SK-N-MC (cell line): ENCODE data around the gene TRIM44.

Source experiments
- DNase-seq: peaks from one replicate; pipeline ENCODE4 v3.0.0-alpha.2; 2011; ENCODE audit warnings: low read depth, low spot score
- H3K27ac ChIP-seq: fragments of 200-600 bp; sonication (generic); 2 replicates; pipeline ENCODE4 v1.5.1; 2016; ENCODE audit warnings: mixed run types
- H3K36me3 ChIP-seq: fragments of 200-600 bp; sonication (generic); 2 replicates; pipeline ENCODE4 v1.6.1; 2017; ENCODE audit warnings: antibody characterized with exemption, low read length, mixed read lengths; ENCODE audit not compliant: insufficient read depth
- H3K4me3 ChIP-seq: fragments of 200-600 bp; sonication (generic); 2 replicates; pipeline ENCODE4 v1.5.1; 2016
- H3K9ac ChIP-seq: fragments of 200-600 bp; sonication (generic); 2 replicates; pipeline ENCODE4 v1.8.0; 2017; ENCODE audit warnings: mixed run types, mixed read lengths; ENCODE audit not compliant: insufficient read length
- H3K9me3 ChIP-seq: fragments of 200-600 bp; sonication (generic); 2 replicates; pipeline ENCODE4 v1.6.1; 2017; ENCODE audit warnings: low read depth, mild to moderate bottlenecking, antibody characterized with exemption, low read length, moderate library complexity, mixed read lengths
- EZH2 ChIP-seq: fragments of 200-600 bp; sonication (generic); IDR thresholded peaks from one replicate; pipeline ENCODE4 v1.6.1; 2017; ENCODE audit warnings: antibody characterized with exemption
- FOXP2 ChIP-seq: optimal IDR thresholded peaks from 2 replicates; pipeline ENCODE3; 2011; ENCODE audit warnings: mild to moderate bottlenecking, moderate library complexity; ENCODE audit not compliant: insufficient read depth; ENCODE audit errors: extremely low read length, control extremely low read depth
- POLR2AphosphoS5 ChIP-seq: IDR thresholded peaks from 2 replicates; pipeline ENCODE4 v1.6.1; 2012; ENCODE audit warnings: mild to moderate bottlenecking, low read depth, low read length, borderline replicate concordance

Gene TRIM44

GRCh38 chr11:35842958-35843357 is 180.4 kb downstream of the TRIM44 start:
- H3K27ac ChIP-seq = no peak overlapping the region
- no peak overlapping the region for H3K4me3 ChIP-seq
- H3K9ac ChIP-seq = no peak overlapping the region
- no peaks in the 10 kb centered on the region for H3K36me3 ChIP-seq
- no peaks in the 10 kb centered on the region for H3K9me3 ChIP-seq
- no peak for TF ChIP-seq EZH2
- DNase-seq = no peak

- no peak overlapping the region for H3K27ac ChIP-seq
- H3K9me3 ChIP-seq = no peaks in the 10 kb centered on the region
- DNase-seq = no peak
- H3K36me3 ChIP-seq = no peaks in the 10 kb centered on the region
- TF ChIP-seq EZH2 (no peak), POLR2AphosphoS5 (no peak), FOXP2 (no peak)
- H3K9ac ChIP-seq = no peak overlapping the region
- no peak overlapping the region for H3K4me3 ChIP-seq
Observed at GRCh38 chr11:35844579-35844978, 182.0 kb downstream of the TRIM44 start.

GRCh38 chr11:35845860-35846259 is 183.3 kb downstream of the TRIM44 start:
- no peak for DNase-seq
- no peak overlapping the region for H3K4me3 ChIP-seq

GRCh38 chr11:35846874-35847273 is 184.3 kb downstream of the TRIM44 start:
- no peak overlapping the region for H3K4me3 ChIP-seq
- H3K36me3 ChIP-seq = no peaks in the 10 kb centered on the region
- H3K9ac ChIP-seq = no peak overlapping the region
- H3K9me3 ChIP-seq = no peaks in the 10 kb centered on the region
- DNase-seq = no peak
- TF ChIP-seq FOXP2 (no peak), EZH2 (no peak), POLR2AphosphoS5 (no peak)
- H3K27ac ChIP-seq = no peak overlapping the region

More at GRCh38 chr11:35845860-35846259, 183.3 kb downstream of the TRIM44 start:
- H3K36me3 ChIP-seq = no peaks in the 10 kb centered on the region
- no peak overlapping the region for H3K27ac ChIP-seq
- H3K9me3 ChIP-seq = no peaks in the 10 kb centered on the region
- TF ChIP-seq FOXP2 (no peak), POLR2AphosphoS5 (no peak), EZH2 (no peak)
- H3K9ac ChIP-seq = no peak overlapping the region

GRCh38 chr11:35847473-35847872 is 184.9 kb downstream of the TRIM44 start:
- no peak for DNase-seq
- no peak for TF ChIP-seq EZH2
- no peak for TF ChIP-seq FOXP2
- no peak for TF ChIP-seq POLR2AphosphoS5
- Histone ChIP-seq H3K36me3 (no peaks in the 10 kb centered on the region), H3K4me3 (no peak overlapping the region), H3K27ac (no peak overlapping the region), H3K9me3 (no peaks in the 10 kb centered on the region), H3K9ac (no peak overlapping the region)

- H3K9ac ChIP-seq = no peak overlapping the region
- no peak for DNase-seq
- no peaks in the 10 kb centered on the region for H3K36me3 ChIP-seq
- no peak overlapping the region for H3K27ac ChIP-seq
- H3K9me3 ChIP-seq = no peaks in the 10 kb centered on the region
- no peak overlapping the region for H3K4me3 ChIP-seq
- TF ChIP-seq POLR2AphosphoS5 (no peak), EZH2 (no peak), FOXP2 (no peak)
Observed at GRCh38 chr11:35848616-35849015, 186.0 kb downstream of the TRIM44 start.

- no peak overlapping the region for H3K4me3 ChIP-seq
- H3K36me3 ChIP-seq = no peaks in the 10 kb centered on the region
- no peak overlapping the region for H3K9ac ChIP-seq
- H3K9me3 ChIP-seq = no peaks in the 10 kb centered on the region
- no peak for TF ChIP-seq EZH2
- TF ChIP-seq FOXP2 = no peak
- no peak for TF ChIP-seq POLR2AphosphoS5
- no peak for DNase-seq
- no peak overlapping the region for H3K27ac ChIP-seq
Observed at GRCh38 chr11:35850191-35850590, 187.6 kb downstream of the TRIM44 start.

GRCh38 chr11:35851342-35851741 is 188.8 kb downstream of the TRIM44 start:
- H3K36me3 ChIP-seq = no peaks in the 10 kb centered on the region
- TF ChIP-seq FOXP2 (no peak), POLR2AphosphoS5 (no peak), EZH2 (no peak)
- DNase-seq = no peak
- H3K9me3 ChIP-seq = no peaks in the 10 kb centered on the region
- H3K4me3 ChIP-seq = no peak overlapping the region
- no peak overlapping the region for H3K27ac ChIP-seq
- no peak overlapping the region for H3K9ac ChIP-seq

- TF ChIP-seq FOXP2 (no peak), EZH2 (no peak), POLR2AphosphoS5 (no peak)
- H3K27ac ChIP-seq = no peak overlapping the region
- no peak for DNase-seq
- H3K4me3 ChIP-seq = no peak overlapping the region
- H3K9ac ChIP-seq = no peak overlapping the region
- no peaks in the 10 kb centered on the region for H3K9me3 ChIP-seq
- H3K36me3 ChIP-seq = no peaks in the 10 kb centered on the region
Observed at GRCh38 chr11:35852056-35852455, 189.5 kb downstream of the TRIM44 start.

- no peak for DNase-seq
- no peak overlapping the region for H3K4me3 ChIP-seq
- H3K9me3 ChIP-seq = no peaks in the 10 kb centered on the region
- H3K36me3 ChIP-seq = no peaks in the 10 kb centered on the region
- H3K27ac ChIP-seq = no peak overlapping the region
- H3K9ac ChIP-seq = no peak overlapping the region
- TF ChIP-seq POLR2AphosphoS5 (no peak), EZH2 (no peak), FOXP2 (no peak)
Observed at GRCh38 chr11:35853971-35854370, 191.4 kb downstream of the TRIM44 start.
